Activated T-cell treated with anti-CD3 and anti-CD28 coated beads for 24 hours (primary cell): Measurements from ENCODE around the gene DNAJB14.
A peak's percentile ranks its signal among the peaks of the same experiment; 100 is the strongest.
"Not testable (repeated sequence)": the region's sequence is repeated elsewhere in the genome, so short reads cannot be mapped to it uniquely, and the experiment has no call there.

ENCODE experiments used
- DNase-seq: peaks from one replicate; pipeline ENCODE4 v3.0.0-alpha.2; 2020; ENCODE audit warnings: low read depth

The DNAJB14 gene

DNA sequence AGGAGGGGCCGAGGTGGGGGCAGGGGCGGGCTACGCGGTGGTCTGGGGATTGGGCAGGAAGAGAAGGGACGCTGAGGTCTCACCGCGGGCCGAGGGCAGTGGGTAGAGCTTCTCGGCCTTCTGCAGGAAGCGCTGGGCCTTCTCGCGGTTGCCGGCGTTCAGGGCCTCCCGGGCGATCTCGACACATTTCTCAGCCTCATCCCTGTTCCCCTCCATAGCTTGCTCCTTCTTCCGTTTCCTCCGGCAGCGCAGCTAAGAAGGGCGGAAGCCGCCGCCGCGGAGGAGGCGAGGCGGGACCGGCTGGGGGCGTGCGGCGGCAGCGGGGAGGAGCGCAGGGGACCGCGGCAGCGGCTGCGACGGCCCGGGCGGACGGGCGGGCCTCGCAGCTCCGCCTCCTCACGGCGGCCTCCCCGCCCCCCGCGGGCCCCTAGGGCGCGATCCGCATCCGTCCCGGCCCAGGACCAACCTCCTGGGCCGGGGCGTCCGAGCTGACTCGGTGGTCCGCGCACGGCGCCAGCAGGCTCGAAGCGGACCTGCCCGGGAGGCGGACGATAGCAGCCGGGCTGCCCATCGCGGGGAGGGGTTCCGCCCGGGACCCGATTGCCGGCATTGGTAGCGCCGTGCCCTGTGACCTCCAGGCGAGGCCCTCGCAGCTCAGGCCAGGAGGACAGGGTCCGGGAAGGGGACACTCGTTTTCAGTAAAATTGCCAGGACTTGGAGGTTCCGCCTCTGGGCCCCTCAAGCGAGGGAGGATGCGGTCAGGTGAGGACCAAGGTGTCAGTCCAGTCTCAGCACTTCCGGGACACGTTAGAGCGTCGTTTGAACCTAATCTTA is at the start of gene DNAJB14:
Gene DNAJB14 (minus strand): TSS at position 263 of the 834 bp plus-strand sequence. CDS start 47 bp downstream, at position 216.
- DNase-seq: peak; percentile 74

DNA sequence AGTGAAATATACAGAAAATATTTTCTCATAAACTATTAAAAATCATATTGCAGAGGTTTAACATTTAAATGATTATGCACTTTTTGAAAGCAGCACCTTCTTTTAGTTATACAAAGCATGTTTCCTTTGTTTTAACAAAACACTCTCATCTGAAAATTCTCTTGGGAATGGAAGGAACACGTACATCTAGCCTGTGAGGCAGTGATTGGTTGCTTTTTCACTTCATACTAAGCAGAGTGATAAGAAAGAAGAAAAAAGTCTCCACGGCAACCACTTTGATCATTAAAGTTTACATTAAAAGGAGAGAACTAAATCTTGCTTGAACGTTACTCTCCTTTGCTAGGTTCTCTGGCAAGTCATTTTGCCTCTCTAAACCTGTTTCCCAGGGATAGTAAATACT is 45.3 kb upstream of the DNAJB14 start:
- DNase-seq: no peak

DNA sequence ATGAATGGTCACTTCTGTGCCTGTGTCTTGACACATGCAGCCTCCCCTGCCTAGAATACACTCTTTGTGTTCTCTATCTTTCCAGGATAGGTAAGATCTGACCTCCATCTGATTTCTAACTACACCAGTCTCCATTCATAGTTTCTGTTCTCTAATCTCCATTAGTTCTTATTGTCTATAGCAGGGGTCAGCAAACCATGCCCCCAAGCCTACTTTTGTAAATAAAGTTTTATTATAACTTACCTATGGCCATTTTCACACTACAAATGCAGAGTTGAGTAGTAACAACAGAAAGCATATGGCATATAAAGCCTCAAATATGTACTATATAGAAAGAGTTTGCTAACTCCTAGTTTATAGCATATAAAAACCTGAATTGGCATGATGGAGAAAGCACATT is 41.3 kb upstream of the DNAJB14 start:
- no peak for DNase-seq

GRCh38 chr4:99986792-99987191 is 40.4 kb upstream of the DNAJB14 start:
- DNase-seq: no peak

GRCh38 chr4:99983289-99983943 is 37.0 kb upstream of the DNAJB14 start:
- no peak for DNase-seq

- no peak for DNase-seq
Observed at GRCh38 chr4:99979872-99980271, 33.5 kb upstream of the DNAJB14 start.

DNA sequence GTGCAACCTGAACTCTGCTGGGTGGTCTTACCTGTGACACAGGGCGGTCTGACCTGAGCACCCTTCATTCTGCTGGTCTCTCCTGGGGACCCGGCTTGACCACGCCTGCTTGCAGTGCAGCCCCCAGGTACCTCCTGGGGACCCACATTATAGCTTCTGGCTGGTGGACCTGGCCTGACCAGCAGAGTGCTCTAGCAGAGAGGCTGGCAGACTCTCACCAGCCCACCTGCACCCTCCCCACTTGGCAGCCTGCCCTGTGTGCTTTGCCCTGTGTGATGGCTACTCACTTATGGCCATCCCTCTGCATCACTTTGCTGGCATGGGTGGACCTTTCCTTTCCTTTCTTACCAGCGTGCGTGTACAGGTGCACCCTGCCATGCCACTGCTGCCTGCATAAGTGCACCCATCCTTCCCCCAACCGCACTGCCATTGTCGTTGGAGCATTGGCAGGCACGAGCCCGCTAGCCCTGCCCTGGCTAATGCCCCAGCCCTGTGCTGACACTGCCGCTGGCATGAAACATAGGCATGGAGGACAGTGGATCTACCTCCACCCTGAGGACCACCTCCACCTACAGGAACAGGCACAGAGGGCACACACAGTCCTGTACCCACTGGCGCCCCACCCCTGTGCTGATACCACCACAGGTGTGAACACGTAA is 25.2 kb upstream of the DNAJB14 start:
- DNase-seq: no peak

DNA sequence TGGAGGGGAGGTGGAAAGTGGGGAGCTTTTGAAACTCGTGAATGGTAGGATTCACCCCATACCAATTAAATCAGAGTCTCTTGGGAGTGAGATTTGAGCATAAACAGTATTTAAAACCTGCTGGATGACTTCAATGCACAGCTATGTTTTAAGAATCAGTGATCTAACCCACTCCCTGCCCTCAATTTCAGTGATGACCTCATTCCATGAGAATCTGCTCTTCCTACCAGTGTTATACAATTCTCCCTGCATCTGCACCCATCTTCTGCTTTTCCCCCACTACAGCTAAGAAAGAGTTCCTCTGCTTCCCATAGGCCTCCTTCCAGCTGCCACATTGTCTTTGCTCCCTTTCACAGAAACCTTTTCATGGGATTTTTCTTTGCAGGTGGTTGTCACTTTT is 21.9 kb upstream of the DNAJB14 start:
- DNase-seq: no peak

- DNase-seq: no peak
Observed at GRCh38 chr4:99966692-99967091, 20.3 kb upstream of the DNAJB14 start.

DNA sequence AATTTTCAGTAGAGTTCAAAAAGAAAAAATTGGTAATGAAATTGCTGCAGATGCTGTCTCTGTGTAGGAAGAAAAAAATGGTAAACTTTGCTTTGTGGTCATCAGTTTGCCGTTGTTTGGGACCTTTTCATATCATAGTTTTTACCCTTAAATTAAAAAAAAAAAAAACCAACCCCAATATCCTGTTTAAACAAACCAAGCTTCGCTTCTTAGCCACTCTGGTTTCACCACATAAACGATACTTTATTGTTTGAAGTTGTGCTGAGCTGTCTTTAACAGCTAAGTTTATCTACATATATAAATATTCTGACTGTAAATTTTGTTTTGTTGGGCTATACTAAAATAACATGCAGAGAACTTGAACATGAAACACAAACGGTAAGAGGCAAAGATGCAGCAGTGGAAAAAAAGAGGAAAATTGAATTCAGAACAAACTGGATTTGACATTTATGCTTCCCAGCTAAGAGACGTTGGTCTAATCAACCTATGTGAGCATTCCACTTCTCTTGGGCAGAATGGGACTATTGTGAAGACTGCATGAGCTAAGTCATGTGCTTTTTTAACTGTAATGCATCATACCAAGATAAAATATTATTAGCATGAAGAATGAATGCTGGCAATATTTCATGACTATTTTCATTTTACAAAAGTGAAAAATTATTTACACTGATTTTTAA is 19.4 kb upstream of the DNAJB14 start:
- DNase-seq: no peak

DNA sequence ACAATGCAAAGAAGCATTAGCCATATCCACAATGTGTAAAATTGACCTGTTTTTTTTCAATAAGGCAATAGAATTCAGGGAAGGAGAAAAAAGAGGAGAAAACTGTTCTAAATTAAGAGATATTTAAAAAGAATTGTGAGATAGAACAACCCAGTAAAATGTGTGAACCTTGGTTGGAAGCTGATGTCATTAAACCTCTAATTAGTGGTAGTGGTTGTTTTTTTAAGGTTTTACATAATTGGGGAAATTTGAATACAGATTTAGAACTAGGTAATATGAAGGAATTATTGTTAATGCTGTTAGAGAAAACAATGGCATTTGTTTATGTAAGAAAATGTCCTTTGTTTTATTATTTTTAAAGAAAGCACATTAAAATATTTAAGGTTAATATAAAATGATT is 18.8 kb upstream of the DNAJB14 start:
- DNase-seq: no peak

GRCh38 chr4:99961711-99962110 is 15.3 kb upstream of the DNAJB14 start:
- DNase-seq: no peak

DNA sequence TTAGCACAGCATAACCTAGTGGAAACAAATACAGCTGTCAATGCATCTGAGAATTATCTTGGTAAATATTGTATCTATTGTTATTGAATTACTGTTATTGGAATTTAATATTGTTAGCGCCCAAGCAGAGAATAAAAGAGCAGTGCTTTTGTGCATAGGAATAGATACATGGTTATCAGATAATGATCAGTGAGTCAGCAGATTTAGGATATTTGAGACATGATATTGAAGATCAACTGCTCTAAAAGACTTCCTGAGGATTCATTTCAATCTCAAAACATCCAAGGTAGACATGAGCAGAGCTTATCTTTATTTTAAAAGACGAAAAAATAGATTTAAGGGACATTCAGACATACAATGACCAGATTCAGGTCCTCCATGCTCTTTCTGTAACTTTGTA is 14.2 kb upstream of the DNAJB14 start:
- no peak for DNase-seq

- DNase-seq: not testable (repeated sequence)
Observed at GRCh38 chr4:99958207-99958606, 11.8 kb upstream of the DNAJB14 start.

- DNase-seq: no peak
Observed at GRCh38 chr4:99950913-99951254, 4.5 kb upstream of the DNAJB14 start.

GRCh38 chr4:99949999-99950912 is 3.8 kb upstream of the DNAJB14 start, which contains the start of gene H2AZ1:
TSS of gene H2AZ1 (minus strand) at chr4:99950275. CDS start at chr4:99950170, 105 bp downstream.
- peak; percentile 98 for DNase-seq

- DNase-seq: peak; percentile 89
Observed at GRCh38 chr4:99949034-99949998, 2.9 kb upstream of the DNAJB14 start.

DNA sequence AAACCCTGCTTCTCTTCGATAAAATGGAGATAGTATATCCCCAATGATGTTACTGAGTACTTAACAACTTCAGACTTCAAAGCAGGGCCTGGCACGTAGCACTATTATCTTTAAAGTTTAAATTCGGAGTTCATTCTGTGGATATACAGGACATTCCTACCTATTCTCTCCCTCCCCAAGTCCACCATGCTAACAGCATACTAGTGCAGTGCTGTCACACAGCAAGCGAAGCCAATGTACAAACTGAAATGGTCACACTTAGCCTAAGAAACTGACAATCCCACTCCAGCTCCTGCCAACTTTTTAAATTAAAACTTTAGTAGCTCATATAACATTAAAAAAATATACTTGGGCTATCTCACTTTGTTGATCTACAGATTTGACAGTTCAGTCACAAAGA is 1.2 kb upstream of the DNAJB14 start:
- no peak for DNase-seq

GRCh38 chr4:99947190-99947578 is 766 bp upstream of the DNAJB14 start:
- DNase-seq: no peak

DNA sequence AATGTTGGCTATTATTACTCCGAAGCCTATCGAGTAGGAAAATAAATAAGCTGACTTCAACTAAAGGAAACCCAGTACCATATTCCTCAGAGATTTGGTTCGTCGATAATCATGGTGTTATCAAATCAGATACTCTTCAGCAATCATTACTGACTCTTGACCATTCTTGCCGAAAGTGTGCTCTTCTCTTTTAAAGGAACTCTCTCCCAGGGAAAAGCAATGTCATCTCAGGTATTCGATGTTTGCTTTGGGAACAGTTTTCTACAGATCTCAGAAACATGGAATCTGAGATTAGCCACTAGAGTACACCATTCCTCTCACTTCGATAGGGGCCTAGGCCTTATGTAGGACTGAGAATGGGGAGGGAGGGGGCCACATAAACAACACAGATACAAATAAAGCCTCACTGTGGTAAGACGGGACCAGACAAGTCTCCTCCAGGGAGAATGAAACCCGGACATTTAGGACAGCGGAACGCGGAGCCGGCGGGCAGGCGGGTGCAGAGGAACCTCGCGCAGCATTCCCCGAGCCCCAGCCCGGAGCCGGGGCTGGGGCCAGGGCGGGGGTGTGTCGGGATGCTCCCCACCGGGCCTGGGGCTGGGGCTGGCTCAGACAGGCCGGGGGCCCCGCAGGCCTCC is 581 bp downstream of the DNAJB14 start:
- DNase-seq: no peak
